GM12878 (cell line): Measurements from ENCODE around the gene SLC50A1. TPM values are rescaled to one million over a fixed set of nuclear protein-coding genes. Genes with fewer than 3 reads are reported as not detected.
A peak's percentile ranks its signal among the peaks of the same experiment; 100 is the strongest.

Experiments used
- ATAC-seq: fragments of 200-7000 bp; cut with Tn5 transposase; 3 replicates; pipeline ENCODE4 v1.9.1; 2020; ENCODE audit warnings: mild to moderate bottlenecking, moderate library complexity
- BruUV-seq: library from RNA; stranded (reverse); fragments of 400-500 nt; replicated peaks from 2 replicates; lab custom pipeline; 2021; lab: Mats Ljungman, UMichigan
- CTCF ChIA-PET: fragments of 300-600 bp; sonication (Branson Sonifier 250); formaldehyde crosslinking; extraction: SDS; loops from one replicate; lab custom pipeline; 2021; ENCODE audit warnings: inconsistent platforms; lab: Yijun Ruan, JAX
- POLR2A ChIA-PET: fragments of 350-600 bp; formaldehyde crosslinking; extraction: SDS; loops from one replicate; lab custom pipeline; 2021; ENCODE audit warnings: inconsistent platforms; lab: Charles Lee
- RAD21 ChIA-PET: fragments of 300-600 bp; sonication (Branson Sonifier 250); formaldehyde crosslinking; loops from one replicate; lab custom pipeline; 2023; ENCODE audit warnings: antibody characterized with exemption; ENCODE audit not compliant: unreplicated experiment; lab: Charles Lee
- SMC1A ChIA-PET: fragments of 300-600 bp; sonication (Branson Sonifier 250); formaldehyde crosslinking; loops from one replicate; lab custom pipeline; 2023; ENCODE audit not compliant: unreplicated experiment, uncharacterized antibody; lab: Charles Lee
- DNase-seq: peaks from one replicate; pipeline ENCODE4 v3.0.0-alpha.2; 2011; ENCODE audit warnings: low read depth, low spot score
- FAIRE-seq: peaks from 3 replicates; lab custom pipeline; 2011; peaks lifted over from hg19 to GRCh38; lab: Jason Lieb, UNC
- H2AFZ ChIP-seq: 2 replicates; pipeline ENCODE4 v1.6.0; 2011; ENCODE audit warnings: low read depth, low read length, control low read depth; ENCODE audit not compliant: control insufficient read depth
- H3K27ac ChIP-seq: 2 replicates; pipeline ENCODE4 v1.5.1; 2011; ENCODE audit warnings: control low read depth; ENCODE audit not compliant: control insufficient read depth, insufficient read depth
- H3K27me3 ChIP-seq, 2 experiments: replicated peaks in 1 of 2; 2 replicates each; pipeline versions ENCODE4 v1.6.0 to v1.6.1; 2011; ENCODE audit warnings: low read length in 1 of 2; ENCODE audit not compliant: control insufficient read depth in 2 of 2, insufficient read depth in 2 of 2
- H3K36me3 ChIP-seq, 2 experiments: 2 replicates each; pipeline ENCODE4 v1.5.1; 2011; ENCODE audit warnings: low read length in 1 of 2; ENCODE audit not compliant: control insufficient read depth in 2 of 2, insufficient read depth in 2 of 2
- H3K4me1 ChIP-seq: 2 replicates; pipeline ENCODE4 v1.6.1; 2011; ENCODE audit warnings: mild to moderate bottlenecking, low read length, moderate library complexity, mixed read lengths; ENCODE audit not compliant: control insufficient read depth, insufficient read depth
- H3K4me2 ChIP-seq: 2 replicates; pipeline ENCODE4 v1.6.0; 2011; ENCODE audit warnings: control low read depth; ENCODE audit not compliant: control insufficient read depth, insufficient read depth
- H3K4me3 ChIP-seq: fragments of 200-600 bp; sonication (generic); 2 replicates; pipeline ENCODE4 v1.5.1; 2016
- H3K79me2 ChIP-seq: 2 replicates; pipeline ENCODE4 v1.6.0; 2011; ENCODE audit warnings: low read length; ENCODE audit not compliant: control insufficient read depth, insufficient read depth
- H3K9ac ChIP-seq: 2 replicates; pipeline ENCODE4 v1.8.0; 2011; ENCODE audit warnings: low read length, control low read depth, mixed read lengths; ENCODE audit not compliant: control insufficient read depth, insufficient read depth
- H3K9me3 ChIP-seq: replicated peaks from 3 replicates; pipeline ENCODE4 v1.5.1; 2011; ENCODE audit warnings: mild to moderate bottlenecking, low read length; ENCODE audit not compliant: control insufficient read depth, insufficient read depth
- H4K20me1 ChIP-seq: 2 replicates; pipeline ENCODE4 v1.6.0; 2011; ENCODE audit not compliant: control insufficient read depth, insufficient read depth
- HCFC1 ChIP-seq: fragments of 150-350 bp; IDR thresholded peaks from 2 replicates; pipeline ENCODE4 v1.6.1; 2014; ENCODE audit warnings: low read length
- HDAC2 ChIP-seq: fragments of 200-600 bp; sonication (generic); IDR thresholded peaks from 2 replicates; pipeline ENCODE4 v1.6.1; 2017
- IKZF2 ChIP-seq, 2 experiments: fragments of 450-650 bp; IDR thresholded peaks; 2 replicates each; pipeline ENCODE4 v1.6.1; 2017; ENCODE audit warnings: mild to moderate bottlenecking in 2 of 2, moderate library complexity in 2 of 2
- LARP7 ChIP-seq: fragments of 450-650 bp; IDR thresholded peaks from 2 replicates; pipeline ENCODE4 v1.6.1; 2017; ENCODE audit warnings: mild to moderate bottlenecking
- MEF2B ChIP-seq: fragments of 450-650 bp; IDR thresholded peaks from 2 replicates; pipeline ENCODE4 v1.6.1; 2018; ENCODE audit warnings: mild to moderate bottlenecking, moderate library complexity; ENCODE audit not compliant: partially characterized antibody, poor library complexity, severe bottlenecking
- MTA3 ChIP-seq: IDR thresholded peaks from 2 replicates; pipeline ENCODE4 v1.6.1; 2012; ENCODE audit warnings: low read length, inconsistent platforms, borderline replicate concordance
- YY1 ChIP-seq: IDR thresholded peaks from 2 replicates; pipeline ENCODE4 v1.6.1; 2011; ENCODE audit warnings: low read depth, mild to moderate bottlenecking, low read length
- WGBS: methylation state at CpG from one replicate; pipeline ENCODE4 v1.1.6; 2016; ENCODE audit warnings: low lambda C conversion rate; ENCODE audit not compliant: insufficient replicate concordance, insufficient coverage; ENCODE audit errors: missing lambda C conversion rate; 5-methylcytosine and 5-hydroxymethylcytosine counted together
- in situ Hi-C: fragments of 300-500 bp; cut with MboI; formaldehyde crosslinking; loops from 9 replicates; pipeline ENCODE4 v1.14.3; 2018; ENCODE audit warnings: mixed read lengths
- intact Hi-C: fragments of 100-400 bp; cut with micrococcal nuclease; formaldehyde crosslinking; loops from one replicate; pipeline ENCODE4 v1.14.2; 2022; ENCODE audit not compliant: unreplicated experiment
- polyA plus RNA-seq, 11 experiments: library from polyadenylated mRNA; depleted of rRNA in 4 of 11; unstranded in 6 of 11; stranded (reverse) in 5 of 11; fragments of >200 nt; fragmentation: Nextera tagmentation in 4 of 11; fragmentation: Illumina TruSeq in 1 of 11; extraction: Ambion mirVana in 4 of 11; extraction: Trizol in 1 of 11; gene quantifications; 1 replicate in 1 of 11; 2 replicates in 10 of 11; pipeline versions ENCODE4 v1.2.1 to v1.2.3, GENCODE V29; 2011 to 2016; ENCODE audit warnings: inconsistent platforms in 2 of 11, missing spikeins in 2 of 11, low read depth in 1 of 11
- total RNA-seq, 4 experiments: library from RNA; depleted of rRNA in 3 of 4; stranded (reverse); fragments of >200 nt in 3 of 4; fragmentation: Illumina TruSeq in 1 of 4; extraction: Trizol in 1 of 4; gene quantifications; 2 replicates each; pipeline versions ENCODE4 v1.2.1 to v1.2.3, GENCODE V29; 2013 to 2021
- TF ChIP-seq, protein P1 (sequence below): fragments of 450-650 bp; IDR thresholded peaks from 2 replicates; pipeline ENCODE4 v1.6.1; 2017; ENCODE audit warnings: mild to moderate bottlenecking, moderate library complexity
- TF ChIP-seq, protein P2 (sequence below): IDR thresholded peaks from 2 replicates; pipeline ENCODE4 v1.6.1; 2012; ENCODE audit warnings: low read depth, low read length, improper control_type of control experiment

Gene SLC50A1
- total and polyA plus RNA-seq, 10 of the 15 experiments (the other 5 are each of a cell fraction or from before 2014, with no cell fraction given): 32.5 to 85.6 (median 54.0) TPM

DNA sequence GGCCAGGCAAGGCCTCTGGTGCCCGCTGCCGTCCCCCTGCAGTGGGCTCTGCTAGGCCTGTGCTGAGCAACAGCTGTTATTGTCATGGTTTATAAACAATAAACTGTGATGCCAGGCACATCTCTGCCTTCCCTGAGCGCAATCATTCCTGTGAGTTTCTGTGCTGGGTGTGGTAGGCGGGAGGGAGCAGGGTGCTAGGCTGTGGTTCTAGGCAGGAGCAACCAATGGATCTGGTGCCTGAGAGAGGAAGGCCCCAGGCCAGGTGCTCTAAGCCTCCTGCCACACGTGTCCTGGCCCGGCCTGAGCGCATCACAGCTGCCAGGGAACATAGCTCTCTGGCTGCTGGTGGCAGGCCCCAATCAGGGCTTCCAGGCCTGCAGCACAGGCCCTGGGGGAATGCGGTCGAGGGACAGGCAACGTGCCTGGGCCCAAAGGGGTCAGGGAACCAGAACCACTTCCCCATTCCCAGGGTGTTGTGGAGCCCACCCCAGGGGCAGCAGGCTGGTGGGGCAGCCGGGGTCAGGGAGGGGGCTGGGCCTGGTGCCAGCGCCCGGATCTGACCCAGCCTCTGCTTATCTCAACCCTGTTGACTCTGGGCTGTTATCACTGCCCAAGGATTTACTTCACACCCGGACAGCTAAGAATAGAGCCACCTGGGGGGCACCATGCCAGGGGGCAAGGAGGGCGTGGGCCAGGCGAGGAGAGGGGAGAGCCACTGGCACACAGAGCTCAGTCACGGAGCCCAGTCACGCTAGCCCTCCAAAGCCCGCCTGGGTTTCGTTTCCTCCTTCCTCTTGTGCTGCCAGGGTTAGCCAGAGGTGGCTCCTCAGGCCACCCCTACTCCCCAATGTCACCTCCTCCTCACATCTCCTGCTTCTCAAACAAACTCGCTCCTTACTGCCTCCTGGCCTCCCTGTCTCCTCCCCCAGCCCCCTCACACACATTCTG is 49.5 kb downstream of the SLC50A1 start (continued):
- TF ChIP-seq, protein P1, sequence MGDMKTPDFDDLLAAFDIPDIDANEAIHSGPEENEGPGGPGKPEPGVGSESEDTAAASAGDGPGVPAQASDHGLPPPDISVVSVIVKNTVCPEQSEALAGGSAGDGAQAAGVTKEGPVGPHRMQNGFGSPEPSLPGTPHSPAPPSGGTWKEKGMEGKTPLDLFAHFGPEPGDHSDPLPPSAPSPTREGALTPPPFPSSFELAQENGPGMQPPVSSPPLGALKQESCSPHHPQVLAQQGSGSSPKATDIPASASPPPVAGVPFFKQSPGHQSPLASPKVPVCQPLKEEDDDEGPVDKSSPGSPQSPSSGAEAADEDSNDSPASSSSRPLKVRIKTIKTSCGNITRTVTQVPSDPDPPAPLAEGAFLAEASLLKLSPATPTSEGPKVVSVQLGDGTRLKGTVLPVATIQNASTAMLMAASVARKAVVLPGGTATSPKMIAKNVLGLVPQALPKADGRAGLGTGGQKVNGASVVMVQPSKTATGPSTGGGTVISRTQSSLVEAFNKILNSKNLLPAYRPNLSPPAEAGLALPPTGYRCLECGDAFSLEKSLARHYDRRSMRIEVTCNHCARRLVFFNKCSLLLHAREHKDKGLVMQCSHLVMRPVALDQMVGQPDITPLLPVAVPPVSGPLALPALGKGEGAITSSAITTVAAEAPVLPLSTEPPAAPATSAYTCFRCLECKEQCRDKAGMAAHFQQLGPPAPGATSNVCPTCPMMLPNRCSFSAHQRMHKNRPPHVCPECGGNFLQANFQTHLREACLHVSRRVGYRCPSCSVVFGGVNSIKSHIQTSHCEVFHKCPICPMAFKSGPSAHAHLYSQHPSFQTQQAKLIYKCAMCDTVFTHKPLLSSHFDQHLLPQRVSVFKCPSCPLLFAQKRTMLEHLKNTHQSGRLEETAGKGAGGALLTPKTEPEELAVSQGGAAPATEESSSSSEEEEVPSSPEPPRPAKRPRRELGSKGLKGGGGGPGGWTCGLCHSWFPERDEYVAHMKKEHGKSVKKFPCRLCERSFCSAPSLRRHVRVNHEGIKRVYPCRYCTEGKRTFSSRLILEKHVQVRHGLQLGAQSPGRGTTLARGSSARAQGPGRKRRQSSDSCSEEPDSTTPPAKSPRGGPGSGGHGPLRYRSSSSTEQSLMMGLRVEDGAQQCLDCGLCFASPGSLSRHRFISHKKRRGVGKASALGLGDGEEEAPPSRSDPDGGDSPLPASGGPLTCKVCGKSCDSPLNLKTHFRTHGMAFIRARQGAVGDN: peak; percentile 93
- TF ChIP-seq YY1 (no peak), LARP7 (peak; percentile 36; the same call in 1 of the 2 replicates)

DNA sequence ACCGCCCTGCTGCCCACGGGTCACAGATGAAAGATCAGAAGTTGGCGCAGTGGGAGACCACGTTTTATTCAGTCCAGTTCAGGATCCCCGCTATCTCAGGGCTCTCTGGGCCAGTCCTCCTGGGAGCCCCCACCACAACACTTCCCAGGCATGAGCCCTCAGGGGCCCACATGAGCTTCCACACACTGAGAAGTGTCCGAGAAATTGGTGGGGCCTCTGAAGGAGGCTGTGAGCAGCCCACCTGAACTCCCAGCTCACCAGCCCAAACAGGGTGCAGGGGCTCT is 50.1 kb downstream of the SLC50A1 start:
- ATAC-seq: no peak; the same call in 2 of the 3 replicates
- no TSS peak for BruUV-seq
- intact Hi-C loops: no loop called here
- TF ChIP-seq, protein P2, sequence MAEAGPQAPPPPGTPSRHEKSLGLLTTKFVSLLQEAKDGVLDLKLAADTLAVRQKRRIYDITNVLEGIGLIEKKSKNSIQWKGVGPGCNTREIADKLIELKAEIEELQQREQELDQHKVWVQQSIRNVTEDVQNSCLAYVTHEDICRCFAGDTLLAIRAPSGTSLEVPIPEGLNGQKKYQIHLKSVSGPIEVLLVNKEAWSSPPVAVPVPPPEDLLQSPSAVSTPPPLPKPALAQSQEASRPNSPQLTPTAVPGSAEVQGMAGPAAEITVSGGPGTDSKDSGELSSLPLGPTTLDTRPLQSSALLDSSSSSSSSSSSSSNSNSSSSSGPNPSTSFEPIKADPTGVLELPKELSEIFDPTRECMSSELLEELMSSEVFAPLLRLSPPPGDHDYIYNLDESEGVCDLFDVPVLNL: no peak
- TF ChIP-seq MEF2B (peak; percentile 10), HCFC1 (0 out of 2 replicates have a peak, but pooled peaks have one; percentile 3), IKZF2 (IDR thresholded peaks at IDR 0.05) (peak in 1 of 2 experiments; percentile 7; a peak in 1 of 4 replicates), HDAC2 (no peak), MTA3 (no peak)
- TF ChIP-seq, all 136 proteins: peak for 3
- FAIRE-seq (no peak), DNase-seq (no peak)
- CTCF ChIA-PET: interaction anchor here (1.0 to 2.9 kb wide), 8 partner anchors 8 to 101 kb away, joined by 4 to 63 read pairs (median 8); partner anchors contain the start of genes KRTCAP2 and TRIM46
- peak overlapping the region; percentile 72 for H3K9ac ChIP-seq
- no peaks in the 10 kb centered on the region for H3K27me3 ChIP-seq
- in situ Hi-C loops: no loop called here
- H3K9me3 ChIP-seq: no peaks in the 10 kb centered on the region
- RAD21 ChIA-PET: interaction anchor here (1.0 to 1.9 kb wide), 8 partner anchors 8 to 41 kb away, joined by 3 to 13 read pairs (median 6); partner anchors contain the start of gene KRTCAP2
- WGBS: 4% methylated on average over 6 of the region's 6 CpGs
- POLR2A ChIA-PET: interaction anchor here (1.4 to 2.8 kb wide), 6 partner anchors 8 to 42 kb away, joined by 4 to 23 read pairs (median 8); partner anchors contain the start of gene KRTCAP2
- no peaks in the 10 kb centered on the region for H3K36me3 ChIP-seq
- no peaks in the 10 kb centered on the region for H4K20me1 ChIP-seq
- SMC1A ChIA-PET: interaction anchor here (1.0 to 2.6 kb wide), 5 partner anchors 8 to 39 kb away, joined by 3 to 17 read pairs (median 12); partner anchors contain the start of gene KRTCAP2
- H3K79me2 ChIP-seq: no peaks in the 10 kb centered on the region
- peak overlapping the region; percentile 90 for H2AFZ ChIP-seq
- peaks cover 21% of the 10 kb centered on the region for H3K4me1 ChIP-seq
- peak overlapping the region; percentile 86 for H3K4me2 ChIP-seq
- H3K4me3 ChIP-seq: no peak overlapping the region
- peak overlapping the region; percentile 72 for H3K27ac ChIP-seq
